Motor neuron (in vitro differentiated cells): ENCODE measurements around the gene IPO4. TPM values are rescaled to one million over a fixed set of nuclear protein-coding genes. Genes with fewer than 3 reads are reported as not detected.

Experiments used
- ATAC-seq, 8 experiments: fragments of 200-7000 bp; cut with Tn5 transposase; replicated peaks in 6 of 8; 2 replicates each; pipeline ENCODE4 v1.8.0; 2021; ENCODE audit warnings: mild to moderate bottlenecking in 8 of 8, moderate library complexity in 8 of 8
- H3K27ac ChIP-seq, 2 donors: fragments of 250-450 bp; sonication (Bioruptor Pico); 2 replicates each; pipeline ENCODE4 v1.9.0; 2021; ENCODE audit warnings: antibody characterized with exemption in 2 of 2, mild to moderate bottlenecking in 2 of 2, moderate library complexity in 1 of 2
- H3K4me1 ChIP-seq, 2 donors: fragments of 250-450 bp; sonication (Bioruptor Pico); replicated peaks in 1 of 2; 2 replicates each; pipeline ENCODE4 v1.6.1; 2021; ENCODE audit warnings: antibody characterized with exemption in 2 of 2, mild to moderate bottlenecking in 2 of 2, moderate library complexity in 1 of 2
- H3K4me3 ChIP-seq, 5 donors: fragments of 250-450 bp; sonication (Bioruptor Pico); 2 replicates each; pipeline ENCODE4 v1.9.0; 2021; ENCODE audit warnings: antibody characterized with exemption in 5 of 5, mild to moderate bottlenecking in 5 of 5, moderate library complexity in 4 of 5
- WGBS, 10 experiments: fragments of 450-650 bp; shearing (Covaris generic); methylation state at CpG; one replicate each; pipeline ENCODE4 v1.0.0; 2022; 5-methylcytosine and 5-hydroxymethylcytosine counted together
- in situ Hi-C, 9 experiments: fragments of 400-800 bp; cut with MboI; loops; one replicate each; pipeline ENCODE4 v1.15.0; 2021; ENCODE audit warnings: low sequenced_read_pairs in 9 of 9, low pct_unique_long_range_greater_than_20kb in 2 of 9; ENCODE audit not compliant: unreplicated experiment in 9 of 9
- total RNA-seq, 8 experiments: library from RNA; unstranded; fragments of 300-600 nt; gene quantifications; 2 replicates each; pipeline versions ENCODE4 v1.2.3 to v1.2.4, GENCODE V29; 2022

IPO4 gene
- total RNA-seq, 8 experiments from 2014 or later, result 17.4 to 90.0 (median 39.8) TPM

DNA sequence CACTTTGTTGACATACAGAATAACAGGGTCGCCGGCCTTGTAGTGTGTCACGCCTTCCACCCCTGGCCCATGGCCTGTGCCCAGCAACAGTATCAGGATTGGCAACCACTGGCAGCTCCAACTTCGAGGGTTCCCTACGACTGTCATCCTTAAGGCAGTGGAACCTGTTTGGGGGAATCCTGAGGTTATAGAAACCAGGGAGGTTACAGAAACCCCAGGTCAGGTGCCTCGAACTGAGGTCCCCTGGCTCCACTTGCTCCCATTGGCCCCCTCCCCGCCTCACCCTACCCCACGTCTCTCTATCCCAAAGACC, 6.2 kb upstream of the IPO4 start:
- Histone ChIP-seq H3K27ac (peak overlapping the region; percentile 99 to 100), H3K4me1 (peaks cover 14 to 19% of the 10 kb centered on the region in 2 donors), H3K4me3 (peak overlapping the region; percentile 76 to 82 (median 79))
- in situ Hi-C loops, result no loop called here
- 80 to 100% (median 92%) methylated on average over 1 to 3 of the region's 8 CpGs; no CpG with 5 or more reads in 7 of the 10 experiments for WGBS, 10 experiments
- no peak for ATAC-seq

DNA sequence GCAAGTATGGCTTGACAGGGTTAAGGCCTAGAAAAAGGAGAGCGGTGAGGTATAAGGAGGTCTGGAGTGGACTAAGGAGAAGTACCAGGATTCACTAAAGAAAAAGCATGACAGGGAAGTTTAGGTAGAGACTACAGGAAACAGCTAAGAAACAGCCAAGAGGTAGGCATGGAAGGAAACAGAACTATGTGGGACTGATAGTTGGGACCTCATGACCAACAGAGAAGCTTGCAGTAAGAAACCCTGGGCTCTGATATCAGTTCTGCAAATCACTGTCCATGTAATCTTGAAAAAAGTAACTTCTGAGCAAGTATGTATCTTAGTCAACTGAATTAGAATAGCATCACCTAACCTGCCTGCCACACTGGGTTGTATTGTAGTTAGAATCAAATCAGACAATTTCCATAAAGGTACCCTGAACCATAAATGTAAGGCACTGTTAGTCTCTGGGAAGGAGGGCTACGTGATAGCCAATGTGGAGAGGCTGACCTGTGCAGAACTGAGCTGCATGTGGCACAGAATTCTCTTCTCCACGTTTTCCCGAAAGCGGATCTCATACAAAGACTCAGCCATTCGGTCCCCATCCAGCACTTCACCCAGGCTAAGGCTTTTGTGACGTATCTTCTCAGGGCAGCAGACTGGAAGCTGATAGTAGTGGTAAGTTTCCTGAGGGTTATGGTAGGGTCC, 5.7 kb upstream of the IPO4 start:
- in situ Hi-C loops, result no loop called here
- Histone ChIP-seq H3K4me3 (peak overlapping the region; percentile 76 to 82 (median 79)), H3K4me1 (peaks cover 16 to 21% of the 10 kb centered on the region in 2 donors), H3K27ac (peak overlapping the region in 1 of 2 donors; percentile 100)
- ATAC-seq, result no peak
- WGBS, 10 experiments, result 60 to 100% (median 88%) methylated on average over 1 to 5 of the region's 7 CpGs

DNA sequence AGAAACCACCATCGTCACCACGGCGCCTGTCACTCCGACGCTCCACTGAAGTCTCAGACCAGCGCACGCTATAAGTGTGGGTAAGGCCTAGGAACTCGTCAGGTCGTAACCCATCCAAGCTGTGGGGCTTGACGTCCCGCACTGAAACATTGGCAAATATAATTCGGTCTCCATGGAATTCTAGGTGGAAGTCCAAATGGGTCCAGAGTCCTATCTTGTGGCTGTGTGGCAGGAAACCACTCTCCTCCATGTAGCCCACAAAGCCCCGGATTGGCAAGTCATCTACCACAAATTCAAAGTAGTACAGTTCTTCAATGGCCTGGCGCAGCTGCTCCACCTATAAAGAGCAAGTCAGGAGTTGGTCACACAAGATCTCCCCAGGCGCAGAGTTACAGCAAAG, 4.3 kb upstream of the IPO4 start:
- in situ Hi-C loops, result no loop called here
- ATAC-seq, result no peak
- H3K4me3 ChIP-seq, result no peak overlapping the region
- WGBS, 10 experiments, result 89 to 100% (median 100%) methylated on average over 1 to 6 of the region's 15 CpGs; no CpG with 5 or more reads in 2 of the 10 experiments
- peaks cover 19 to 26% of the 10 kb centered on the region in 2 donors for H3K4me1 ChIP-seq
- no peak overlapping the region for H3K27ac ChIP-seq

DNA sequence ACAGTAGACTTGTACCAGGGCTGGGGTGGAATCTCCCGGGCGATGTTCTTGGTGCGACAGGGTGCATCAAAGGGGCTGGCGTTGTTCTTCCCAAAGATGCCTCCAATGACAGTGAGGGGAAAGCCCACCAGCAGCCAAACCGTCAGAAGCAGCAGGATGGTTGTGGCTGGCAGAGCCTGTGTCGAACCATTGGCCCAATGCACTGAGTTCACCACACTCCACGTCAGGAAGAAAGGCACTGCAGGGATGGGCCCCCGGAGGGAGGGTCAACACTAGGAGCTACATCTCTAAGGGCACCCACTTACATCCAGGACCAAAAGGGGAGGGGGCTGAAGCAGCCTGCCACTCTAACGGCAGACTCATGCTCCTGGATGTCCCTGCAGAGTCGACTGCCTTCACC, 1.8 kb upstream of the IPO4 start:
- Histone ChIP-seq H3K4me1 (peaks cover 16 to 23% of the 10 kb centered on the region in 2 donors), H3K27ac (no peak overlapping the region), H3K4me3 (no peak overlapping the region)
- no peak for ATAC-seq
- in situ Hi-C loops, result no loop called here
- 75 to 100% (median 91%) methylated on average over 1 to 5 of the region's 10 CpGs; no CpG with 5 or more reads in 2 of the 10 experiments for WGBS, 10 experiments

DNA sequence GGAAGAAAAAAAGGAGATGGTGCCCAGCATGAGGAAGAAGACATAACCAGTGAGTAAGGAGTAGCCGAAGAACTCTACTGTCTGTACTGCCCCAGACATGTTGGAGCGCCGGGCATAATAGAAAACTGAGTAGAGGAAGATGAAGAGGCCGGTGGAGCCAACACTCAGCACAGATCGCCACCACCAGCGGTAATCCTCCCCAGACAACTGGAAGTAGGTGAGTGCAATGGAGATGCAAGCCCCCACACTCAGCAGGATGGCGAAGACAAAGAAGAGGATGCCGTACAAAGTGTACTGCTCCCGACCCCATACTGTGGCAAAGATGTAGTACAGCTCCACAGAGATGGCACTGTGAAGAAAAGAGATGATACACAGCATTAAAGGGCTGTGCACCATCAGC, 844 bp upstream of the IPO4 start:
- in situ Hi-C loops, result no loop called here
- no peak for ATAC-seq
- H3K27ac ChIP-seq, result peak overlapping the region in 1 of 2 donors; percentile 25
- no peak overlapping the region for H3K4me3 ChIP-seq
- 68 to 100% (median 91%) methylated on average over 1 to 6 of the region's 9 CpGs; no CpG with 5 or more reads in 2 of the 10 experiments for WGBS, 10 experiments
- peaks cover 13 to 18% of the 10 kb centered on the region in 2 donors for H3K4me1 ChIP-seq

DNA sequence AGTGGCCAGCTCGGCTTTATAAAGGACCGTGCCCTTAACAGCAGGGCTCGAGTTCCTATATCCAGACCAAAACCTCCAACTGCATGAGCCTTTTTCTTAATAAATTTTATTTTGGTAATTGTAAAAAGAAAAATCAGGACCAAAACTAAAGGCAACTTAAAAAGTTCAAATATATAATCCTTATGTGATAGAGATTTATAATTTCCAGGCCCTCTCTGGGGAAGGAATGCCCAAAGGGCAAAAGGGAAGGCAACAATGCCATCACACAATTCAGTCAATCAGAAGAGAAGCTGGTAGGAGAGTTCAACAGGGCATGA, 401 bp upstream of the IPO4 start:
- H3K27ac ChIP-seq, result peak overlapping the region in 1 of 2 donors; percentile 25
- 0 to 17% (median 0%) methylated on average over 1 to 3 of the region's 3 CpGs; no CpG with 5 or more reads in 2 of the 10 experiments for WGBS, 10 experiments
- in situ Hi-C loops, result no loop called here
- H3K4me1 ChIP-seq, result peaks cover 11 to 14% of the 10 kb centered on the region in 2 donors
- peak overlapping the region; percentile 57 to 87 (median 72) for H3K4me3 ChIP-seq
- ATAC-seq, result no peak

DNA sequence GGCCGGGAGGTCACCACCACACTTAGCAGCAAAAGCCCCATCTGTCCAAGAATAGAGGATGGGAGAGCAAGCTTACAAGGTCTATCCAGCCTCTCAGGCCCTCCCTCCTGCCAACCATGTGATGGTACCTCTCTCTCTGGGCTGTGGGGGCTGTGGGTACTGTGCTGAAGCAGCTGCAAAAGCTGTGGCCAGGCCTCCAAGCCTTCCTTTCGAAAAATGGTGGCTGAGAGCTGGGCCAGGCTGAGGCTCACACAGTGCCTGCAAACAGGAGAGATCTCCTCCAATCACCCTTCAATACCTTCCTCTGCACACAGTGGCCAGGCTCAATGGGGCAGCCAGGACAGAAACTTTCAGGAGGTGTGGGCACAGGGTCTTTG, 1.1 kb downstream of the IPO4 start:
- H3K27ac ChIP-seq, result no peak overlapping the region
- H3K4me1 ChIP-seq, result peaks cover 11 to 14% of the 10 kb centered on the region in 2 donors
- no peak for ATAC-seq
- peak overlapping the region in 4 of 5 donors; percentile 57 to 87 (median 69) for H3K4me3 ChIP-seq
- in situ Hi-C loops, result no loop called here
- WGBS, 10 experiments, result 94% methylated on average over 2 of the region's 2 CpGs; no CpG with 5 or more reads in 9 of the 10 experiments

DNA sequence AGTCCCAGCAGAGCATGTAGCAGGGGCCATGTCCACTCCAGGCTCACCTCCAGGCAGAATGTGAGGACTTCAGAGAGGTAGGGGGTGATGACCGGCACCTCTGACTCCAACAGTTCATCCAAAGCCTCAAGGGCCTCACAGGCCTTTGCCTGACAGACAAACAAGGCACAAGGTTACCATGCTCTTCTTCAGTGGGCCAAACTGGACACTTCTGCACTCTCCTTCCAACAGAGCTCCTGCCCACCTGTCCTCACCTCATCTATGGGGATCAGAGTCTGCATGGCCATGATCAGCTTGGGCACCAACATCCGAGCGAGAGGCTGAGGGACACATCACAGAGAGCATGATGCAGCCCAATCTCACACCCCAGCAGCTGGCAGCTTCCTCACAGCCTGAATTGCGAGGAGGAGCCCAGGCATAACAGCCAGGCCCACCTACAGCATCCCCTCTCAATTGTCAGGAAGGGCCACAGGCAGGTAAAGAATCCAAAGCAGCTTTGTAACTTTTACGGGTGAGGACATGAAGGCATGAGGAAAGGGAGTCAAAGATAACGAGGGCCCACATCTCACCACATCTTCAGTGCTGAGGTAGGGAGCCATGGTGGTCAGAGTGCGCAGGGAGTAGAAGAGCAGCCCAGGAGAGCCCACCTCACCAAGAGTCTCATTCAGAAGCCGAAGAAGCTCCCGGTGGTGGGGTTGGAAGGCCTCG, 1.6 kb downstream of the IPO4 start:
- Histone ChIP-seq H3K4me1 (peaks cover 11 to 14% of the 10 kb centered on the region in 2 donors), H3K4me3 (peak overlapping the region in 1 of 5 donors; percentile 87), H3K27ac (no peak overlapping the region)
- ATAC-seq, result no peak
- in situ Hi-C loops, result no loop called here
- 82 to 97% (median 92%) methylated on average over 4 to 7 of the region's 10 CpGs; no CpG with 5 or more reads in 6 of the 10 experiments for WGBS, 10 experiments

DNA sequence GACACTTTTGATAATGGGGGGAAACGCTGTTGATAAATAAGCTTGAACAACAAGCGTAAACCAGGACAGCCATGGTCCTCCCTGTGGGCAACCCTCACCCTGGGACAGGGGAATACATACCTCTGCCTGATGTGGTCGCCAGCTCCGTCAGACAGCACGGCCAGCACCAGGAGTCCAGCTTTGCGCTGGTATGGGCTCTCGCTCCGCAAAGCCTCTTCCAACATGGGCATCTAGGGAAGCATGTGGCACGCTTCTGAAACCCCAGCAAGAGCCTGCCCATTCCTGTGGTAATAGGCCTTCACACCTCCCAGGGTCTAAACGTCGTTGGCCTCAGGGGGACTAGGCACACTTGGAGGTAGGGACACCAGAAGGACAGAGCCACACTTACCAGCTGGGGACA, 2.9 kb downstream of the IPO4 start:
- H3K4me3 ChIP-seq, result no peak overlapping the region
- peaks cover 12 to 20% of the 10 kb centered on the region in 2 donors for H3K4me1 ChIP-seq
- in situ Hi-C loops, result no loop called here
- WGBS, 10 experiments, result 87 to 100% (median 97%) methylated on average over 1 to 5 of the region's 11 CpGs; no CpG with 5 or more reads in 4 of the 10 experiments
- no peak overlapping the region for H3K27ac ChIP-seq
- no peak for ATAC-seq

DNA sequence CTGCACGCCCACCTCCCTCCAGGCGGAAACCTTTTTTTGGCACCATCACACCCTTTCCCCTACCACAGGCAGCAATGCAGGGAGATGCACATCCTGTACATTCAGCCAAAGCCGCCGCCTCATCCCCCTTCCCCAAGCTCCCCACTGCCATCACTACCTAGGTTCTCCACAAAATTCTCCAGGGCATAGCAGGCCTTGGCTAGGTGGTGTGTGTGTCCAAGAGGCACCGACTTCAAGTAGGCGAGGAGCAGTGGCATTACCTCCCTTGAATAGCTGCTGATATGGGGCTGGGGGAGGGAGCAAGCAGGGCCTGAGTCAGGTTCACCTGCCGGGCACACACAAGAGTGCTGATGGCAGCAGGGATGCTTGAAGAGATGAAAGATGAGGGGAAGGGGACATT, 3.6 kb downstream of the IPO4 start:
- WGBS, 10 experiments, result 90 to 100% (median 100%) methylated on average over 1 to 3 of the region's 7 CpGs; no CpG with 5 or more reads in 3 of the 10 experiments
- H3K4me1 ChIP-seq, result peaks cover 19 to 27% of the 10 kb centered on the region in 2 donors
- no peak overlapping the region for H3K4me3 ChIP-seq
- no peak overlapping the region for H3K27ac ChIP-seq
- ATAC-seq, result no peak
- in situ Hi-C loops, result no loop called here

DNA sequence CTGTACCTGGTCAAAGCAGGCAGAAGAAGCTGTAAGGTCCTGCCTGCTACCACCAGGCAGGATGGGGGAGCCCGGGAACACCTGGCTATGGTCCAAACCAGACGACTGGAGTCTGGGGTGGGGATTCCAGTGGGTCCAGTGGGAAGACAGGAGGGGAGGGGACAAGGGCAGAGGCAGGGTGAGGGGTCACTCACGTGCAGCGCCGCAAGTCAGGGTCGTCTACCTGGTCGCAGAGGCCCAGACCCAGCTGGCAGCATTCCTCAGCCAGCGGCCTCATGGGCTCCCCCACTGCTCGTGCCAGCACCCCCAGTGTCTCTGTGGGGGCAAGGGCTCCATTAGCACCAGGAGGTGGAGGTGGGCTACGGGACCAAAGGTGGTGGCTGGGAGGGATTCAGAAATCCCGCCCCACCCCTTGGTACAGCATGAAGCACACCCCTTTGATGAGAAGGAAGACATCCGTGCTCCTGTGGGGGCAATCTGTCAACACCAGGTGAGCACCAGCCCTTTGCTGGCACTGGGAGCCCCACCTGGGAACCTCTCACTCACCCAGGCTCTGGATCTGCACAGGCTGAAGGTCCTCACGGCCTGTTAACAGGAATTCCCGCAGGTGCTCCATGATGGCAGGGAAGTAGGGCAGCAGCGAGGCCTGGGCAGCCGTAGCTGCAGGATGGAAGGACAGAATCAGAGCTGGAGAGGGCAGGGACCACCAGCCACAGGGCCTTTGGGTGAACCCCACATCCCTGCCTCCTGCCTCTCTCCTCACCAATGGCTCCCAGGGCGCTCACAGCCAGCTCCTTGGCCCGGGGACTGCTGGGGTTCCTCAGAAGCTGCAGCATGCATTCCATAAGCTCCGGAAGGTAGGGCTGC, 4.3 kb downstream of the IPO4 start:
- no peak for ATAC-seq
- Histone ChIP-seq H3K27ac (no peak overlapping the region), H3K4me1 (peaks cover 22 to 32% of the 10 kb centered on the region in 2 donors), H3K4me3 (no peak overlapping the region)
- in situ Hi-C loops, result no loop called here
- WGBS, 10 experiments, result 83 to 100% (median 89%) methylated on average over 1 to 5 of the region's 19 CpGs; no CpG with 5 or more reads in 6 of the 10 experiments

DNA sequence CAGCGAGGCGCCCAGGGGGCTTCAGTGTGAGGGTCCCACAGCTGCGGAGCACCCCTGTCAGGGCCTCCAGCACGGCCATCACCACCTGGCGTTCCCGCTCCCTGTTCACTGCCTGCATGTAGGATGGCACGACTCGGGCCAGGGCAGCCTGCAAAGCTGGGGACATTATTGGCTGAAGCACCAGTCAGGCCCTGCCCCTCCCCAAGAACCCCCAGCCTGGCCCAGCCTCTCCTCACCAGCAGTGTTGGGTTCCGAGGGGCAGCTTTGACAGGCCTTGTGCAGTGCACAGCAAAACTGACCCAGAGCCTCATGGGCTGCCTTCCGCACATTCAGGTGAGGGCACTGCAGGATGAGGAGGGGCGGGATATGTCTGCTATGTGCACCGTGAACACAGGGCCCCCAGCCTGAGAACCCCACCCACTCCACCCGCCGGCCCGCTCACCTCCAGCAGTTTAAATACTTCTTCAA, 5.6 kb downstream of the IPO4 start:
- no peak overlapping the region for H3K27ac ChIP-seq
- 89 to 93% (median 90%) methylated on average over 2 to 5 of the region's 15 CpGs; no CpG with 5 or more reads in 7 of the 10 experiments for WGBS, 10 experiments
- in situ Hi-C loops, result no loop called here
- H3K4me3 ChIP-seq, result no peak overlapping the region
- H3K4me1 ChIP-seq, result peaks cover 24 to 30% of the 10 kb centered on the region in 2 donors
- ATAC-seq, result no peak
